Measurements from ENCODE around the gene EGFL8.

The EGFL8 gene

DNA sequence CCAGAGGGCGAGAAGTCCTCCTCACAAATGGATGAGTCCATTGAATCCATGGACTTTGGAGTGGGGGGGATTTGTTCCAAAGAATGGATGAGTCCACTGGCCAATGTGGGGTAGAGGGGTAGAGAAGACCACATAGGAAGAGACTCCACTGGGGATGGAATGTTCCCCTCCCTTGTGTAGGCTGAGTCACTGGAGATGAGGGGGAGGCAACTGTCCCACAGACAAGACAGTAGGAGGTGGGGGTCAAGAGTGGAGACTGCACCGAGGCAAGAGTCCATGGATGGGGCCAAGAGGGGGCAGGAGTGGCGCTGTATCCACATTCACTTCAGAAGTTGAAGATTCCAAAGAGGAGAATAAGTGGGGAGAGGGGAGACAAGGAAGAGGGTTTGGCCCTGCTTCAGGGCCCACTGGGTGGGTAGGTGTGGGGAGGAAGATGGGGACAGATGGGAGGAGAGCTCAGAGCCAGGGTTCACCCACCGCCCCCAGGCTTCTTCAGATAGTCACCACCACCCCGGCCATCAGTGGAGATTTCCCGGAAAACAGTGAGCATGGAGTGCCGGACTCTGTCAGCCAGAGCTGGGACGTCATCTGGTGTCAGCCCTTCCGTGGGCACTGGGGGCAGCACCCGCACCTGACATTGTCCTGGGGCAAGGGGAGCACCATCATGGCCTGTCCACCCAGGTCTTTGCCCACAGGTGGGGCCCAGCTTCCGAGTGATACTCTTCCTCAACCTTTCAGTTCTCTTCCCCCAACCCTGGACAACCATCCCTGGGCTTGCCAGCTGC, 4.6 kb downstream of the EGFL8 start:
- no peak for DNase-seq

DNA sequence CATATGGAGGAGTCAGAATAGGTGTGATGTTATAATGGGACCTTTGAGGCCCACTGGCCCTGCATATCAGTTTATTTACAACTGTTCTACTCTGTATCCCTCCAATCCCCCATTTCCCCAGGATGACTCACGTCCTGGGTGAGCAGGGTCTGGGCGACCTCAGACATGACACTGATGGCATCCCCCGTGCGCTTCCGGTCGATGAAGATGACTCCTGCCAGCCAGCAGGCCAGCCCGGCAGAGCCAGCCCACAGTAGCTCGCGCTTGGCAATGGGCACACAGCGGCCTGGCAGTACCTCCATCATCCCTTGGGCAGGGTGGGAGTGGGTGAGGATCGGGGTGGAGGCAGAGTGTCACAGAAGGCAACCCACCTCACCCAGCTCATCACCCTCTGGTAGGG, 5.9 kb downstream of the EGFL8 start:
- DNase-seq = no peak

DNA sequence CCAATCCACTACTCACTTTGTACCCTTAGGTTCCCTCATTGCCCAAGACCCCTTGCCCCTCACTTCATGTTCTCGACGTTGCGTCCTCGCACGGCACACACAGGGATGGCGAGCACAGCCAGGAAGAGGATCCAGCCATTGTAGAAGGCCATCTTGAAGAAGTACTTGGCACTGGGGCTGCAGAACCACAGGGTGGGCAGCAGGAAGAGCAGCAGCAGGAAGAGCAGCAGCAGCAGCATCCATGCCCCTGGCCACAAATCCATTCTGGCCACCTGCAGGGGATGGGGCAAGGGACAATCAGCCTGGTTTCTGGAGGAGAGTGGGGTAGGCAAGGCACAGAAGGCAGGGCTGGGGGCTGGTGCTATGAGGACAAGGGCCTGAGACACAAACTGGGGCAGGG, 6.8 kb downstream of the EGFL8 start:
- DNase-seq = no peak

DNA sequence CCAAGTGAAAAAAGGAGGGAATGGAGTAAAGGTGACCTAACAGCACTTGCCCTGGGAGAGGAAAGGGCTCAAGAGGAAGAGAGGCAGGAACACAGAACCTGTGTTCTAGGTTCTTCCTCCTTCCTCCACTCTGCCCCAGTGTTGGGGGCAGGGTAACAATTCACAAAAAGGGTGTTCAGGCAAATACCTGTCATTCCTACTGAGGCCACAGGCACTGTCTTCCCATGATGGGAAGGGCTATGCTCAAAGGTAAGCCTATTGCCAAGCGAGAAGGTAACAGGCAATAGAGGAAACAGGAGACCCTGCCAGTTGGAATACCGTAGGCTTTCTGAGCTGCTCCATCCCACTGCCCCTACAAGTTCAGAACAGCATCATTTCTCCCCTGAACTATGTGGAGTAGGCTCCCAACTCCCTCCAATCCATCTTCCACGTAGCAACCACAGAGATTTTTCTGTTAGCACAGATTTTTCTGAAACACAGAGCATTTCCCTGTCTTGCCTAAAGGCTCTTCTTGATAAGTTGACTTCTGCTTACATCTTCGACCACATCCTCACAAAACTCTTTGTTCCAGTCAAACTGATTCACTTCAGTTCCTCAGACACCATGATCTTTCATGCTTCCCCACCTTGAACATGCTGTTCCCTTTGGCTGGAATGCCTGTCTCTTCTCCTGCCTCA, 8.8 kb downstream of the EGFL8 start:
- no peak for DNase-seq

DNA sequence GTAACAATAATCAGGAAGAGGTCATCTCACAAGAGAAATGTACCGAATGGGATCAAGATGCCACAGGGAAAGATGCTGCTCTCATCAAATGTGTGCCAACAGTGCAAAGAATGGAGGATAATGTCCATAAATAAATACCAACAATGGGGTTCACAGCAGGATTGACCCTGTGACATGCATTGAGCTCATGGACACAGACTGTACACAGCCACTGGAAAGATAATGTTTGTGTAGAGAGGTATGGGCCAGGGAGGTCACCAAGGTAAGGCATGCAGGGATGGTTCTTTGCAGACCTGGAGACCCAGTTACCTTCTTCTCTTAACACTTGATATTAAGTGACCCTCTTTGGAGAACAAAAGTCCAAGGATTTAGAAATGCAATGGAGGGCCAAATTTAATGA, 10.0 kb downstream of the EGFL8 start:
- DNase-seq = no peak

DNA sequence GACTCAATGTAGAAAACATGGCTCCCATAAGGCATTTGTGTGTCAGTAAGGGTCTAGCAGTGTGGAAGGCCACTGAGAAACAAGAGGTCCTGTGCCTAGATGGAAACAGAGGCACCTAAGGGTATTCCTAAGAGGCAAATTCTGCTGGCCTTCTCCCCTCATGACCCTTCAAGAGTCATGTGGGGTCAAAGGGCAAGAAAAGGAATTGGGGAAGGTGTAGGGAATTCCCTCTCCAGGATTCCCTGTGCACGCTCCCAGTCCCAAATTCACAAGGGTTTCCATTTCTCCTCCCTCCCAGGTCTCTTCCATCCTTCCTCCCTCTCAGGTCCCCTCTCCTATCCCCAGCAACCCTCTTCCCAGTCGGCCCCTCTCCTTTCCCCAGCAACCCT, 10.9 kb downstream of the EGFL8 start:
- DNase-seq = no peak

DNA sequence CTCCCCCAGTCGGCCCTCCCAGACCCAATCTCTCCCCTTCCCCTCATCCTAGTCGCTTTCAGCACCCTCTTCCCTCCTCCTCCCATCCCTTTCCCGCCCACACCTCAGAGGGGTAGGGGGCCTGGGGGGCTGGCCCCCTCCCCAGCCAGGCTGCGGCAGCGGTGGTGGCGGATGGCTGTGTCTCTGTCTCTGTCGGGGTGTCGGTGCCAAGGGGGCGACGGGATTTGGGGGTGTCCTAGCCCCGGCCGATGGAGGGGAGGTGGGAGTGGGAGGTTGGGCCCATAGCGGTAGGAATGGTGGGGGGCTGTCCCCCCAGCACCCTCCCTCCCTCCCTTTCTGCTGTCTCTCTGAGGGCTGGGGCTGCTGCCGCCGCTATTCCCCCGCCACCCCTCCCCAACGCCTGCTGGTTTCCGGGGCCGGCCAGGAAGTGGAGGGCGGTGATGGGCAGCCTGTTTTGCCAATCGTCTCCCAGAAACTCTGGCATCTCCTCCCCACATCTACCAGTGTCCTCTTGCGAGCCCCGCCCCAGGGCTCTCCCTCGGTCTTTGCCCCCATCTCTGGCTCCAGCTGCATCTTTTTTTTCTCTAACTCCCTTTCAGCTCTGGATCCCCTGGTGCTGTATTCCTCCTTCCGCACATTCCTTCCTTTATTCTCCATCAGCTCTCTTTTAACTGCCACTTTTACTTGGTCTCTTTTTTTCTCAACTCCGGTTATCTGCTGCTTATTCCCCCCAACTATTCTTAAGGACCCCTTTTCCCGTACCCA, 11.5 kb downstream of the EGFL8 start, which contains the start of gene AGPAT1:
AGPAT1 (minus strand) TSS at position 374 of the 765 bp plus-strand sequence. CDS start 4,588 bp downstream, outside the sequence.
- peak; percentile 91 for DNase-seq

DNA sequence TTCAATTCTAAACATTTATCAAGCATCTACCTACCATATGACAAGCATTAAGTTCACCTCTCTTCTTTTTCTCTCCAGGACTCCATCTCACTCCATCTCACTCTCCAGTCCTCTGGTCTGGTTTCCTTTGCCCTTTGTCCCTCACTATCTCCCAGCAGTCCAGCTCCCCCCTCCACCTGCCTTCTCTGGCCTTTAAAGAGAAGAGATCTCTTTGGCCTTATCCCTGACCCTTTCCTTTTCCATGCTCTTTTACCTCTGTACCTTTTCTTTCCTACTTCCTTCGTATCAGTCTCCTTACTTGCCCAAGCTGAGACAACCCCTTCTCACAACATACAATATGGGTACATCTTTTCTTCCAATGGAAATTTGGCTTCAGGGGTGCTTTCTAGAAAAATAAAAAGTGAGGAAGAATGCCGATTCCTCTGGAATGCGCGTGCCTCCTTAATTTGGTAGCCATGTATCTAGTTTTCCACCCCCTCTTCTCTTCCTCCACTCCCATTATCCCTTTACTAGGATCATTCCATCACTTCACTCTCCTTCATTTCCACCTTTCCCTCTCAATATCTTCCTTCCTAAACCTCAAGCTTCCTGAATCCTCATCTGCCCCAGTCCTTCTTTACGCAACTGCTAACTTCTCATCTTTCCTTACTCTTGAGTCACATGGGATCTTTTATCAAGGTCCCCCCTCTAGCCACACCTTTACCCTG, 12.2 kb downstream of the EGFL8 start:
- DNase-seq = peak; percentile 82

DNA sequence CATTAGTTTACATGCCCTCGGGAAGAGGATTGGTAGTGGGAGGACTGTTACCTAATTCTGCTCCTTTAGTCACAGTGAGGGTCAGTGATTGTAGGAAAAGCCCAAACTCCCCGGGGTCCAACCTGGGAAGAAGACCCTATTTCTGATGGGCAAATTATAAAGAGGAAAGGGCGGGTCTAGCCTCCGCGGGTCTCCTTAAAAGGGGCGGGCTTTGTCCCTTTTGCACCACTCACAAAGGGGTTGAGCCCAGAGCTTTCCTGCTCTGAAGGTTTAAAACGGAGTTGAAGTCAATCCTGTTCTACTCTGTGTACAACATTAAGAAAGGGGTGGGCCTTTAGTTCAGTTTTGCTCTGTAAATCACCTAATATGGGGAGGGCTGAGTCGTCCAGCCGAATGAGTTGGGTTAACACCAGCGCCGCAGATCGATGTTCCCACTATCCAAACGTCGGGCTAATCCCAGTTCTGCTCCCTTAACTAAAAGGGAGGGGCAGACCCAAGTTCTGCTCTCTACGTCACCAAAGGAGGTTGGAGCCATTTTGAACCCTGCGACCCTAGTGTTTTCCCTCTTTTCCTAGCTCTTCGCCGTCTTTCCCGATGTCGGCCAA, 12.9 kb downstream of the EGFL8 start:
- no peak for DNase-seq

DNA sequence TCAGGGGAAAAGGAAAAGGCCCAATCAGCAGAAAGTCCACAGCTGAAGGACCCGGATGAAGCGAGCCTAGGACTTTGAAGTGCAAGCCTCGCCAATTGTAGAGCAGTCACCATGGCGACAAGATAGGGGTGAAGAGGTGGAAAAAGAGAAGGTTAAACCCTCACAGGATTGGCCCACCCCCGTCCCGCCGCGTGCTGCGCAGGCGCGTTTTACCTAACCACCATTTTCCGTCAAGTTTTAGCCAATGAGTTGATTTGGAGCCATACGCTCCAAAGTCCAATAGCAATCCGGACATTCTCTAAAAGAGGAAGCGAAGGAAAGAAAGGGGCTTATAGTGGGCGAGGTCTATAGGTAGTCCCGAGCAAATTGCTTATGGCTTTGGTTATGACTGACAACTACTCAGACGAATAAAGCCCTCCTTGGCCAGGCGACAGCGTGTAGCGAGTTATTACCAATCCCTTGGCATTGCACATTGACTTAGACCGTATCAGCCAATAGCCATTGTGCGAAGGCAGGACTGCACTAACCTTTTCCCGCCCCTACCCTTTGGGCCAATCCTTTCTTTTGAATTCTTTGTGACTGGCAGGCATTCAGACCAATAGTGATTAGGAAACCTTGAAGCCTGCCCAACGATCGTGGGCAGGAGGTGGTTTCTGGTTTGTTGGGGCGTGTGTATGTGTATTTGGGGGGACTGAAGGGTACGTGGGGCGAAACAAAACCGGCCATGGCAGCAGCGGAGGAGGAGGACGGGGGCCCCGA, 13.6 kb downstream of the EGFL8 start, which contains the start of gene RNF5:
RNF5 (plus strand) TSS at position 618 of the 759 bp plus-strand sequence; CDS start at position 725, 107 bp downstream.
- DNase-seq = peak; percentile 100

DNA sequence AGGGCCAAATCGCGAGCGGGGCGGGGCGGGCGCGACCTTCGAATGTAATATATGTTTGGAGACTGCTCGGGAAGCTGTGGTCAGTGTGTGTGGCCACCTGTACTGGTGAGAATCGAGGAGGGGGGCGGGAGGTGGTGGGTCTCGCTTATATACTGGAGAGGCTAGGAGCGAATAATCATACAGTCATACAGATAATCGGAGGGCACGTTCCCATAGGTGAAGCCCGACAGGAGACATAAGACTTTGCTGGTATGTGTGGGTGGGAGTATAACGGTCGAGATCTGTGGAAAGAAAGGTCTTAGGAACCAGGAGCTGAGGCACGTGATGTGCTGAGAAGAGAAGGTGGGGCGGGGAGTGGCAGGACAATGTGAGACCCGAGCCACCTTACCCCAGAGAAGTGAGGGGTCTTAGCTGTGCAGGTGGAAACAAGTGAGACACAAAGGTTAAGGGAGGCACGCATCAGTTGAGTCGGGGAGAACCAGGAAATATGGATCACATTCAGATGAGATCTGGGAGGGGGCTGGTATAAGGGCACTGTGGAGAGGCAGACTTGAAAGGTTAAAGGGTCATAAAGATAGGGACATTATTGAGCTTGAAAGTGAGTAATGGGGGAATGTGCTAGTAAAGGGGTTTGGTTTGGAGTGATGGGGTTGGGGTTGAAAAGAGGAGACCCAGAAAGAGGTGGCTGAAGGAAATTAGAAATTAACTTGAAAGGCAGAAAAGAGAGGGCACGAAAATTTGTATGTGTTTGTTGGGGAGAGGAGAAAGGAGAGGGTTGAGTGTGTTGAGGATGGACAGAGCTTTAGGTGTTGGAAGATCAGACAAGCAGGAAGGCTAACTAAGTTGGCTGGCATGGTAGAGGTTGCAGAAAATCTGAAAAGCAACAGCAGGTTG, 14.4 kb downstream of the EGFL8 start:
- no peak for DNase-seq

DNA sequence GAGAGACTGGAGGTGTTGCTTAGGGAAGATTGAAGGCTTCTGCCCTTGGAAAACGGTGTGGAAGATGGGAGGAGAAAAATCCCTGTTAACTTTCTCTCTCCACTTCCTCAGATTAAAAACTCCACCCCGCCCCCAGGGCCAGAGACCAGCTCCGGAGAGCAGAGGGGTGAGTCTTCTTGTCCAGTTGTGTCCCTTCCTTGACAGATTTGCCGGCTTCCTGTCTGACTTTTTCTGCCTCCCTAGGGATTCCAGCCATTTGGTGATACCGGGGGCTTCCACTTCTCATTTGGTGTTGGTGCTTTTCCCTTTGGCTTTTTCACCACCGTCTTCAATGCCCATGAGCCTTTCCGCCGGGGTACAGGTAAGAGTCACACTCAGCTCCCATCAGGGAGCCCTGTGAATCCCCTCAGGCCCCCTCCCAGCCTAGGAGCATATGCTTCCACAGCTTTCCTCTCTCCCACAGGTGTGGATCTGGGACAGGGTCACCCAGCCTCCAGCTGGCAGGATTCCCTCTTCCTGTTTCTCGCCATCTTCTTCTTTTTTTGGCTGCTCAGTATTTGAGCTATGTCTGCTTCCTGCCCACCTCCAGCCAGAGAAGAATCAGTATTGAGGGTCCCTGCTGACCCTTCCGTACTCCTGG, 15.5 kb downstream of the EGFL8 start:
- DNase-seq = no peak

DNA sequence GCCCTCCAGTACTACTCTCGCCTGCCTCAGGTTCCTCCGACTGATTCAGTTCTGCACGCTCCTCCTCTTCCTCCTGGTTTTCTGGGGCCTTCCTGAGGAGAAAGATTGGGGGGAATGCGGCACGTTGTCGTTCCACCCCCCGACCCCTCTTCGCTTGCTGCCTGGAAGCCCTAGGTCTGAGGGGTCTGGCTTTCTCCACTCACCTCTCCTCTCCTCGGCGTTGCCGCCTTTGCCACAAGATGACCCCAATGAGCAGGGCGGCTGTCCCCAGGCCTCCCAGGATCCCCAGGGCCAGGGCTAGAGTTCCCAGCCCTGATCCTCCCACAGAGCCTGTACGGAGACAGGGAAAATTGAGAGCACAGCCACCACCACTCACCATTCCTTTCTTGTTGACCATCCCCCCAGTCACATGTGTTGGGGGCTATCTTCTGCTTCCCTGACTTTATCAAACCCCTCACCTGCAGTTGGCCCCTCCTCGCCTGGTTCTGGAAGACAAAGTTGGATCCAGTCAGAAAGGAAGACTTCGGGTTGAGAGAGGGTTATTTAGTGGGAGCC, 16.8 kb downstream of the EGFL8 start:
- DNase-seq = no peak

DNA sequence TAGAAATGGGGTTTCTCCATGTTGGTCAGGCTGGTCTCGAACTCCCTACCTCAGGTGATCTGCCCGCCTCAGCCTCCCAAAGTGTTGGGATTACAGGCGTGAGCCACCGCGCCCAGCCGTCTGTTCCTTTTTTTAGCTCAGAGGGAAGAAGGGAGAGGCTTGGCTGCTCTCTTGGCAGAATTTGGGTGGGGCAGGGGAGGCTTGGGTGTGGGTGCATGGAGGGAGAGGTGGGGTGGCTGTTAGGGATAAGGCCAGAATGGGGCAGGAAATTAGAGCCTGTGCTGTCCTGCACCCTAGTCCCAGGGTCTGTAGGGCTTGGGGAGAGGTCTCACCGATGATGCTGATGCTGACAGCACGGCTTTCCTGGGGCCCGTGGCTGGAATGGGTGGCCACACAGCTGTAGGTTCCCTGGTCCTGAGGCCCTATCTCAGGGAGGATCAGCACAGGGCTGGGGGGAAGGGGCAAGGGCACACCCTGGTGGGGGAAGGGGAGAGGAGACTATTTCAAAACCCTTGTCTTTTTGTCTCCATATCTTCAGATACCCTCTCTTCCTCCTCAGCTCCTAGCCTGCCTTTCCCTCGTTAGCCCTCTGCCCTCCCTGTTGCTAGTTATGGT, 17.6 kb downstream of the EGFL8 start:
- no peak for DNase-seq

DNA sequence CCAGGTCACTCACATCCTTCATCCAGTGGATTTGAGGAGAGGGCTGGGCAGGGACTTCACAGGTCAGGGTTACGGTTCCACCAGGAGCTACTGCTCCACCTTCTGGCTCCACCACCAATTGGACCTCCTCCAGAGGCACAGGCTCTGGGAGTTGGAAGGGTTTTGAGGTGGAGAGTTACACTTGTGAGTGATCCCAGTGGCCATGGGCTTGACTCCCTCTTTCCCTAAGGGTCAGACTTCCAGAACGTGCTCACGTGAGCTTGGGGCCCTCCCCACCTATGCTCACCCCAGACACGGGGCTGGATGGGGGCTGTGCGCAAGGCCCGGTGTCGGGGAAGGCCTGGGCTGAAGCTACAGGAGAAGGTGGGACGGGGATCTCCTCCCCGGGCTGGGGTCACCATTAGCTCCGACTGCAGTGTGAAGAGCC, 18.2 kb downstream of the EGFL8 start:
- DNase-seq = no peak

DNA sequence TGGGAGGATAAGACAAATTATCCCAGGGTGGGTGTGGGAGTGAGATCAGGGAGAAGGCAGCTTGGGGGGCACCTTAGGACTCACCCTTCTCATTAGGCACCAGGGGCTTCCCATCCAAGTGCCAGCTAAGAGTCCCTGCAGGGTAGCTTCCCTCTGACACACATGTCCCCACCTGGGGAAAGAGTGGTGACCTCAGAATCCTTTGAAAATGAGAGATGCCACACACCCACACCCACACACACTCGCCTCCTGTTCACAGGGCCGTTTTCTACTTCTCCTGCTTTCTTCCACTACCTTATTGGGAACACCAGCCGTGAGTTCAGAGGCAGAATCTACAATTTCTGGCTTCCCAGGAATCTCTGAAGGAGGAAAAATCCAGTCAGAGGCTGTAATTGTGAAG, 18.6 kb downstream of the EGFL8 start:
- no peak for DNase-seq

DNA sequence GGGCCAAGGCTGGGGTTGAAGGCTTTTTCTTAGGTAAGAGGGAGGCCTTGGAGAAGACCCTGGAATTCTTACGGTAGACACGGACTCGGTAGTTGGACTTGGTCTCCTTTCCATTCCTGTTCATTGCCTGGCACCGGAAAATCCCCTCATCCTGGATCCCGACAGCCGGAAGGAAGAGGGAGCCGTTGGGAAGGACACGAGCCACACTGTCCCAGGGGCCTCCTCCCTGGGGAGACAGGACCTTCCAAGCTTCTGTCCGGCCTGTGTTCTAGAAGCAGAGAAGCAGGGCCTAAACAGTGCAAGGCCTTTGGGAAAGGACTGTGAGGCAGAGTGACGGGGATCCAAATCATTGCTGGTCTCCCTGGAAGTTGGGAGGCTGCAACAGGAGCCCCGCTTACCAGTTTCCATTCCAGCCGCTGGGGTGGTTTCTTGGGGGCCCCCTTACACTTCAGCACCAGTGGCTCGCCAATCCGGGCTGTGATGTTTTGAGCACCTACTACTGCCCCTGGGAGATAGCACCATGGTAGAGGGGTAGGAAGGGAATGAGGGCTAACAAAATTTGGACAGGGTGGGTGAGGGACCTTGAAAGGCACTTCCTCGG, 19.2 kb downstream of the EGFL8 start:
- no peak for DNase-seq

DNA sequence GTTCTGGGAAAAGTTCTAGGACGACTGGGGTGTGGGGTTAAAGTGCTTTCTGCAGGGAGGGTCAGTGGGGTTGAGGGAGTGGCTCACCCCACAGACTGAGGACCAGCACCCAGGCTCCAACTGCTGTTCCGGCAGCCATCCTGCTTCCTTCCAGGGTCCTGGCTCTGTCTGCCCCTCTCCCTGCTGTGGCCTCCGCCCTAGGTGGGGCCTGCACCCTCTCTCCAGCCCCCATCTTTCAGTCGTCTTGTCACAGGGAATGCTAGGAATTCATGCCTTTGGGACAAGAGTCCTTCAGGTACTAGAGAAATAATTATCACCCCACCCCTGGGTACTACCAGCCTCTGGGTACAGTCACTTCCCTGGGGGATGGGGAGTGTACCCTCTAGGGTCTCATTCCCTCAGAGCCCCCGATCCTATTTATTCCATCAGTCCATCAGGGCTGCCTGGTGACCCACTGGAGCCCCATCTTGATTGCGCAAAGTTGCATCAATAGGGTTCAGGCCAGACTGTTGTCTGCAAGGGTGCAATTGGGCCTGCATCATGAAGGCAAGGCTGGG, 19.8 kb downstream of the EGFL8 start, which contains the start of gene AGER:
AGER (minus strand) TSS at position 170 of the 557 bp plus-strand sequence; CDS start at position 139, 31 bp downstream.
- no peak for DNase-seq

Measured in NCI-H226 (cell line).